WTC11 (cell line): Measurements from ENCODE around the gene NLRP3. TPM values are rescaled to one million over a fixed set of nuclear protein-coding genes. Genes with fewer than 3 reads are reported as not detected.

Experiments used
- ATAC-seq: fragments of 200-7000 bp; cut with Tn5 transposase; 2 replicates; pipeline ENCODE4 v1.10.0; 2021; ENCODE audit warnings: mild to moderate bottlenecking, moderate library complexity
- CTCF ChIA-PET: fragments of 300-600 bp; sonication (Branson Sonifier 250); formaldehyde crosslinking; loops from one replicate; lab custom pipeline; 2021; ENCODE audit warnings: antibody characterized with exemption; lab: Charles Lee
- POLR2A ChIA-PET: fragments of 350-600 bp; sonication (Branson Sonifier 250); formaldehyde crosslinking; loops from one replicate; lab custom pipeline; 2021; ENCODE audit warnings: antibody characterized with exemption; lab: Charles Lee
- DNase-seq: peaks from one replicate; pipeline ENCODE4 v3.0.0; 2021; ENCODE audit warnings: low spot score
- H3K27ac Mint-ChIP-seq: 2 replicates; pipeline ENCODE4 v1.8.0; 2021; ENCODE audit warnings: mixed read lengths
- H3K27me3 Mint-ChIP-seq: 2 replicates; pipeline ENCODE4 v1.8.0; 2021; ENCODE audit warnings: low read depth, mild to moderate bottlenecking, moderate library complexity, mixed read lengths
- H3K36me3 Mint-ChIP-seq: 2 replicates; pipeline ENCODE4 v1.8.0; 2021; ENCODE audit warnings: mixed read lengths
- H3K4me1 Mint-ChIP-seq: 2 replicates; pipeline ENCODE4 v1.8.0; 2022; ENCODE audit warnings: mixed read lengths
- H3K4me3 Mint-ChIP-seq: 2 replicates; pipeline ENCODE4 v1.8.0; 2021; ENCODE audit warnings: mild to moderate bottlenecking, moderate library complexity, mixed read lengths
- H3K9me3 Mint-ChIP-seq: 2 replicates; pipeline ENCODE4 v1.8.0; 2021; ENCODE audit warnings: mixed read lengths
- E2F5 ChIP-seq: sonication (generic); formaldehyde crosslinking; IDR thresholded peaks from 2 replicates; pipeline ENCODE4 v1.8.1; 2022; ENCODE audit warnings: mild to moderate bottlenecking, moderate library complexity, missing genetic modification reagents
- GTF2I ChIP-seq: fragments of 250-450 bp; sonication (Bioruptor Pico); conservative IDR thresholded peaks from 2 replicates; pipeline ENCODE4 v1.4.0; 2021; ENCODE audit warnings: mild to moderate bottlenecking
- NR2C2 ChIP-seq: sonication (generic); formaldehyde crosslinking; IDR thresholded peaks from 2 replicates; pipeline ENCODE4 v1.8.0; 2022; ENCODE audit warnings: mild to moderate bottlenecking, missing genetic modification reagents
- NR3C1 ChIP-seq: sonication (generic); formaldehyde crosslinking; conservative IDR thresholded peaks from 2 replicates; pipeline ENCODE4 v1.8.1; 2023; ENCODE audit warnings: low read depth, mild to moderate bottlenecking, missing genetic modification reagents
- RELA ChIP-seq: sonication (generic); formaldehyde crosslinking; IDR thresholded peaks from 2 replicates; pipeline ENCODE4 v1.8.1; 2022; ENCODE audit warnings: missing genetic modification reagents, mild to moderate bottlenecking, borderline replicate concordance
- STAT6 ChIP-seq: sonication (generic); formaldehyde crosslinking; conservative IDR thresholded peaks from 2 replicates; pipeline ENCODE4 v1.8.1; 2023; ENCODE audit warnings: mild to moderate bottlenecking, low read depth, missing genetic modification reagents, moderate library complexity
- ZMAT4 ChIP-seq: fragments of 250-450 bp; sonication (Bioruptor Pico); IDR thresholded peaks from 2 replicates; pipeline ENCODE4 v1.9.0; 2021; ENCODE audit warnings: mild to moderate bottlenecking
- ZNF263 ChIP-seq: sonication (generic); formaldehyde crosslinking; IDR thresholded peaks from 2 replicates; pipeline ENCODE4 v1.8.1; 2022; ENCODE audit warnings: low read depth, mild to moderate bottlenecking, moderate library complexity, missing genetic modification reagents
- ZNF396 ChIP-seq: fragments of 250-450 bp; sonication (Bioruptor Pico); IDR thresholded peaks from 2 replicates; pipeline ENCODE4 v1.8.0; 2021; ENCODE audit warnings: mild to moderate bottlenecking, moderate library complexity, borderline replicate concordance
- ZNF423 ChIP-seq: fragments of 250-450 bp; sonication (Bioruptor Pico); IDR thresholded peaks from 2 replicates; pipeline ENCODE4 v2.1.2; 2022; ENCODE audit warnings: mild to moderate bottlenecking, moderate library complexity
- ZSCAN18 ChIP-seq: fragments of 250-450 bp; sonication (Bioruptor Pico); IDR thresholded peaks from 2 replicates; pipeline ENCODE4 v2.1.2; 2022; ENCODE audit warnings: mild to moderate bottlenecking, moderate library complexity
- total RNA-seq: library from RNA; stranded (reverse); gene quantifications from 3 replicates; pipeline ENCODE4 v1.2.3, GENCODE V29; 2021
- TF ChIP-seq, protein P1 (sequence below): sonication (generic); formaldehyde crosslinking; IDR thresholded peaks from 2 replicates; pipeline ENCODE4 v1.8.0; 2023; ENCODE audit warnings: mild to moderate bottlenecking, missing genetic modification reagents
- TF ChIP-seq, protein P2 (sequence below): sonication (generic); formaldehyde crosslinking; IDR thresholded peaks from 2 replicates; pipeline ENCODE4 v1.8.0; 2023; ENCODE audit warnings: missing genetic modification reagents
- TF ChIP-seq, protein P3 (sequence below): fragments of 250-450 bp; sonication (Bioruptor Pico); conservative IDR thresholded peaks from 2 replicates; pipeline ENCODE4 v1.9.0; 2021; ENCODE audit warnings: mild to moderate bottlenecking
- TF ChIP-seq, protein P4 (sequence below): sonication (generic); formaldehyde crosslinking; IDR thresholded peaks from 2 replicates; pipeline ENCODE4 v1.8.1; 2023; ENCODE audit warnings: mild to moderate bottlenecking, missing genetic modification reagents

Gene NLRP3
- total RNA-seq, 1 experiment from 2014 or later: 0.11 TPM

DNA sequence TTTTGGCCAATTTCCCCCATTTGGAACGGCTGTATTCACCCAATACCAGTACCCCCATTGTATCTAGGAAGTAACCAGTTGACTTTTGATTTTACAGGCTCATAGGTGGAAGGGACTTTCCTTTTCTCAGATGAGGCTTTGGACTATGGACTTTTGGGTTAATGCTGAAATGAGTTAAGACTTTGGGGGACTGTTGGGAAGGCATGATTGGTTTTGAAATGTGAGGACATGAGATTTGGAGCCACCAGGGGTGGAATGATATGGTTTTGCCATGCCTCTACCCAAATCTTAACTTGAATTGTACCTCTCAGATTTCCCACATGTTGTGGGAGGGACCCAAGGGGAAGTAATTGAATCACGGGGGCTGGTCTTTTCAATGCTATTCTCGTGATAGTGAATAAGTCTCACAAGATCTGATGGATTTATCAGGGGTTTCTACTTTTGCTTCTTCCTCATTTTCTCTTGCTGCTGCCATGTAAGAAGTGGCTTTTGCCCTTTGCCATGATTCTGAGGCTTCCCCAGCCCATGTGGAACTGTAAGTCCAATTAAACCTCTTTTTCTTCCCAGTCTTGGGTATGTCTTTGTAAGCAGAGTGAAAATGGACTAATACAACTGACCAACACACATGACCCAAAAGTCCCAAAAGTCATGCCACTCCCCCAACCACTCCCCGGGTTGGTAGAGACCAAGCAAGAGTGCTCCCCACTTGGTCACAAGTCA, 48.9 kb upstream of the NLRP3 start:
- no peak overlapping the region for H3K27ac Mint-ChIP-seq
- H3K4me1 Mint-ChIP-seq: peaks cover 31% of the 10 kb centered on the region
- CTCF ChIA-PET: no interaction called here
- no peak for DNase-seq
- peaks cover 14% of the 10 kb centered on the region for H3K27me3 Mint-ChIP-seq
- peaks cover 35% of the 10 kb centered on the region for H3K9me3 Mint-ChIP-seq
- H3K4me3 Mint-ChIP-seq: no peak overlapping the region
- ATAC-seq: no peak
- POLR2A ChIA-PET: no interaction called here
- TF ChIP-seq ZMAT4 (CRISPR knock-in tag): no peak
- peaks cover 25% of the 10 kb centered on the region for H3K36me3 Mint-ChIP-seq

DNA sequence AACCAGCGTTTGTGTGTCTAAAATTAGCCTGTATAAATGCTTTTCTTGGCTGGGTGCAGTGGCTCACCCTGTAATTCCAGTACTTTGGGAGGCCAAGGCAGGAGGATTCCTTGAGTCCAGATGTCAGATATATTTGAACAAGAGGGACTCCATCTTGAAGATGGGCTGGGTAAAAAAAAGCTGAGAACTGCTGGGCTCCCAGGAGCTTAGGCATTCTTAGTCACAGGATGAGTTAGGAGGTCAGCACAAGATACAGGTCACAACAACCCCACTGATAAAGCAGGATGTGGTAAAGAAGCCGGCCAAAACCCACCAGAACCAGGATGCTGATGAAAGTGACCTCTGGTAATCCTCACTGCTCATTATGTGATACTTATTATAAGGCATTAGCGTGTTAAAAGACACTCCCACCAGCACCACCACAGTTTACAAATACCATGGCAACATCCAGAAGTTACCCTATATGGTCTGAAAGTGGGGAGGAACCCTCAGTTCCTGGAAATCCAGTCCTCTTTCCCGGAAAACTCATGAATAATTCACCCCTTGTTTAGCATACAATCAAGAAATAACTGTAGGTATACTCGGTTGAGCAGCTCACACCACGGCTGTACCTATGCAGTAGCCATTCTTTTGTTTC, 48.1 kb upstream of the NLRP3 start:
- ATAC-seq: no peak
- TF ChIP-seq ZNF423 (CRISPR knock-in tag): no peak
- no peak for TF ChIP-seq E2F5 (CRISPR knock-in tag)
- TF ChIP-seq ZNF263 (CRISPR knock-in tag): no peak
- TF ChIP-seq RELA (CRISPR knock-in tag): no peak
- TF ChIP-seq, protein P1, sequence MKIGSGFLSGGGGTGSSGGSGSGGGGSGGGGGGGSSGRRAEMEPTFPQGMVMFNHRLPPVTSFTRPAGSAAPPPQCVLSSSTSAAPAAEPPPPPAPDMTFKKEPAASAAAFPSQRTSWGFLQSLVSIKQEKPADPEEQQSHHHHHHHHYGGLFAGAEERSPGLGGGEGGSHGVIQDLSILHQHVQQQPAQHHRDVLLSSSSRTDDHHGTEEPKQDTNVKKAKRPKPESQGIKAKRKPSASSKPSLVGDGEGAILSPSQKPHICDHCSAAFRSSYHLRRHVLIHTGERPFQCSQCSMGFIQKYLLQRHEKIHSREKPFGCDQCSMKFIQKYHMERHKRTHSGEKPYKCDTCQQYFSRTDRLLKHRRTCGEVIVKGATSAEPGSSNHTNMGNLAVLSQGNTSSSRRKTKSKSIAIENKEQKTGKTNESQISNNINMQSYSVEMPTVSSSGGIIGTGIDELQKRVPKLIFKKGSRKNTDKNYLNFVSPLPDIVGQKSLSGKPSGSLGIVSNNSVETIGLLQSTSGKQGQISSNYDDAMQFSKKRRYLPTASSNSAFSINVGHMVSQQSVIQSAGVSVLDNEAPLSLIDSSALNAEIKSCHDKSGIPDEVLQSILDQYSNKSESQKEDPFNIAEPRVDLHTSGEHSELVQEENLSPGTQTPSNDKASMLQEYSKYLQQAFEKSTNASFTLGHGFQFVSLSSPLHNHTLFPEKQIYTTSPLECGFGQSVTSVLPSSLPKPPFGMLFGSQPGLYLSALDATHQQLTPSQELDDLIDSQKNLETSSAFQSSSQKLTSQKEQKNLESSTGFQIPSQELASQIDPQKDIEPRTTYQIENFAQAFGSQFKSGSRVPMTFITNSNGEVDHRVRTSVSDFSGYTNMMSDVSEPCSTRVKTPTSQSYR (CRISPR knock-in tag): no peak
- TF ChIP-seq, protein P2, sequence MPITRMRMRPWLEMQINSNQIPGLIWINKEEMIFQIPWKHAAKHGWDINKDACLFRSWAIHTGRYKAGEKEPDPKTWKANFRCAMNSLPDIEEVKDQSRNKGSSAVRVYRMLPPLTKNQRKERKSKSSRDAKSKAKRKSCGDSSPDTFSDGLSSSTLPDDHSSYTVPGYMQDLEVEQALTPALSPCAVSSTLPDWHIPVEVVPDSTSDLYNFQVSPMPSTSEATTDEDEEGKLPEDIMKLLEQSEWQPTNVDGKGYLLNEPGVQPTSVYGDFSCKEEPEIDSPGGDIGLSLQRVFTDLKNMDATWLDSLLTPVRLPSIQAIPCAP (CRISPR knock-in tag): no peak
- no peak for TF ChIP-seq NR3C1
- no peak for TF ChIP-seq ZSCAN18 (CRISPR knock-in tag)
- no peak for TF ChIP-seq GTF2I (CRISPR knock-in tag)
- no peak for TF ChIP-seq NR2C2 (CRISPR knock-in tag)
- no peak for TF ChIP-seq ZNF396 (CRISPR knock-in tag)
- TF ChIP-seq, protein P3, sequence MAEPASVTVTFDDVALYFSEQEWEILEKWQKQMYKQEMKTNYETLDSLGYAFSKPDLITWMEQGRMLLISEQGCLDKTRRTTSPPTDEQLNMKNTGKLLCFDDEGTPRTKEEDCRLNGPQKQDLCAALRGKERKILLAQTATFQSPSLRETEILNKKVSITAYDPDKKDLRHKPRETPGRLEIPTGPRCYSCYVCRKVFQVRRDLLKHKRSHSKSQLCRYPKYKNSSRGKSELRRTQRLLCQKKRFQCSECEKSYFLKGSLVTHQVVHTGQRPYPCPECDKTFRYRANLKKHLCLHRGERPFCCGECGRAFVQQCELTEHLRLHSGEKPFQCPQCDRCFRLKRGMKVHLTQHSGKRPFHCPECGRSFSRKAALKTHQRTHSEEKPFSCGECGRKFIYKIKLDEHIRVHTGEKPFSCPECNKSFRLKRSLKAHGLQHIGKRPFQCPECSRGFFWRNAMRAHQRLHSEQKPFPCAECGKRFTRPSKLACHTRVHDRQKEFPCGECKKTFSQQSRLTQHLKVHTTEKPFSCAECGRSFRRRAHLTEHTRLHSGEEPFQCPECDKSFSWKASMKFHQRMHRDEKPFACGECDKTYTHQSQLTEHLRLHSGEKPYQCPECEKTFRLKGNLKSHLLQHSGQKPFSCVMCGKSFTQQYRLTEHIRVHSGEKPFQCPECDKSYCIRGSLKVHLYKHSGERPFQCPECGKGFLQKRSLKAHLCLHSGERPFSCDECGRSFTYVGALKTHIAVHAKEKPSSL: no peak
- TF ChIP-seq, protein P4, sequence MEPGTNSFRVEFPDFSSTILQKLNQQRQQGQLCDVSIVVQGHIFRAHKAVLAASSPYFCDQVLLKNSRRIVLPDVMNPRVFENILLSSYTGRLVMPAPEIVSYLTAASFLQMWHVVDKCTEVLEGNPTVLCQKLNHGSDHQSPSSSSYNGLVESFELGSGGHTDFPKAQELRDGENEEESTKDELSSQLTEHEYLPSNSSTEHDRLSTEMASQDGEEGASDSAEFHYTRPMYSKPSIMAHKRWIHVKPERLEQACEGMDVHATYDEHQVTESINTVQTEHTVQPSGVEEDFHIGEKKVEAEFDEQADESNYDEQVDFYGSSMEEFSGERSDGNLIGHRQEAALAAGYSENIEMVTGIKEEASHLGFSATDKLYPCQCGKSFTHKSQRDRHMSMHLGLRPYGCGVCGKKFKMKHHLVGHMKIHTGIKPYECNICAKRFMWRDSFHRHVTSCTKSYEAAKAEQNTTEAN (CRISPR knock-in tag): no peak
- no peak for TF ChIP-seq STAT6 (CRISPR knock-in tag)
- TF ChIP-seq, all 79 proteins: peak for 0
- H3K27me3 Mint-ChIP-seq: peaks cover 14% of the 10 kb centered on the region
- peaks cover 25% of the 10 kb centered on the region for H3K36me3 Mint-ChIP-seq
- peaks cover 35% of the 10 kb centered on the region for H3K9me3 Mint-ChIP-seq
- ChIA-PET POLR2A (no interaction called here), CTCF (no interaction called here)
- peaks cover 33% of the 10 kb centered on the region for H3K4me1 Mint-ChIP-seq
- no peak overlapping the region for H3K27ac Mint-ChIP-seq
- no peak for DNase-seq
- no peak overlapping the region for H3K4me3 Mint-ChIP-seq
